GM12891 (cell line): ENCODE data around the gene SLIT1.

ENCODE experiments used
- PAX5 ChIP-seq: IDR thresholded peaks from 2 replicates; pipeline ENCODE4 v1.6.1; 2011; ENCODE audit warnings: low read length, moderate library complexity, mild to moderate bottlenecking; ENCODE audit not compliant: insufficient read depth, severe bottlenecking
- POLR2A ChIP-seq: IDR thresholded peaks from 2 replicates; pipeline ENCODE4 v1.6.1; 2011; ENCODE audit warnings: low read depth, low read length, control low read depth
- POLR2AphosphoS5 ChIP-seq: IDR thresholded peaks from 2 replicates; pipeline ENCODE4 v1.6.1; 2011; ENCODE audit warnings: low read depth, low read length, control low read depth
- POU2F2 ChIP-seq: IDR thresholded peaks from 2 replicates; pipeline ENCODE4 v1.6.1; 2011; ENCODE audit warnings: low read depth, mild to moderate bottlenecking, control low read depth, low read length, moderate library complexity
- SPI1 ChIP-seq: IDR thresholded peaks from 2 replicates; pipeline ENCODE4 v1.6.1; 2011; ENCODE audit warnings: low read depth, low read length, control low read depth
- TAF1 ChIP-seq: IDR thresholded peaks from 2 replicates; pipeline ENCODE4 v1.6.1; 2011; ENCODE audit warnings: low read depth, low read length, control low read depth

DNA sequence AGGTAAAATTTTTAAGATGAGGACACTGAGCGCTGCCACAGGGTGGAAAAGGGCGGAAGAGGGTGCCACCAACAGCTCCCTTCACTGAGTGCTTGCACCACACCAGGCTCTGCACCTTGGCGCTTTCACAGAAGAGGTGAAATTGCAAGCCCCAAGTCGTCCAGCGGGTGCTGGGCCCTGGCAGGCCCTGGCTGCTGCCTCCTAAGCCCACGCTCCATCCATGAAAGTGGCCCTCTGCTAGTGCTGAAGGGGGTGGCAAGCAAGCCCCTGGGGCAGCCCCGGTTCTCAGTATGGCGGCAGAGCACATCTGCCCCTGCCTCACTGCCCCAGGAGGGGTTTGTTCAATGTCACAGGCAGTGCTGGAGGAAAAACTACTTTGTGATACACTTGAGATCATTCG lies 95.1 kb downstream of the SLIT1 start:
- TF ChIP-seq POLR2AphosphoS5 (no peak), POLR2A (no peak), TAF1 (no peak), POU2F2 (no peak), PAX5 (no peak), SPI1 (no peak)
